IPS DF 6.9 (cell line): ENCODE data around the gene MEI1.
"Not testable (repeated sequence)": the region's sequence is repeated elsewhere in the genome, so short reads cannot be mapped to it uniquely, and the experiment has no call there.

Source experiments
- DNase-seq: peaks from one replicate; pipeline ENCODE4 v3.0.0-alpha.2; 2013; ENCODE audit warnings: low read depth, low spot score
- H3K27ac ChIP-seq: one replicate; pipeline ENCODE4 v1.5.1; 2013; ENCODE audit warnings: low read length, control low read depth
- H3K27me3 ChIP-seq: 2 replicates; pipeline ENCODE4 v1.6.1; 2013; ENCODE audit warnings: mild to moderate bottlenecking, low read length; ENCODE audit not compliant: control insufficient read depth, insufficient read depth
- H3K36me3 ChIP-seq: 2 replicates; pipeline ENCODE4 v1.6.1; 2013; ENCODE audit warnings: low read length; ENCODE audit not compliant: control insufficient read depth, insufficient read depth
- H3K4me1 ChIP-seq: 2 replicates; pipeline ENCODE4 v1.6.1; 2013; ENCODE audit warnings: low read length; ENCODE audit not compliant: control insufficient read depth, insufficient read depth
- H3K4me3 ChIP-seq: 2 replicates; pipeline ENCODE4 v1.5.1; 2013; ENCODE audit warnings: mild to moderate bottlenecking, low read length
- H3K9me3 ChIP-seq: 2 replicates; pipeline ENCODE4 v1.6.1; 2013; ENCODE audit warnings: low read length, inconsistent platforms; ENCODE audit not compliant: control insufficient read depth, insufficient read depth
- WGBS: extraction: QIAGEN DNeasy Blood & Tissue Kit; methylation state at CpG from one replicate; pipeline ENCODE4 v1.1.7; 2013; ENCODE audit warnings: mixed read lengths, missing lambda C conversion rate; ENCODE audit not compliant: insufficient read length, insufficient coverage; 5-methylcytosine and 5-hydroxymethylcytosine counted together

MEI1 gene

GRCh38 chr22:41700108-41700364 lies 733 bp downstream of the MEI1 start:
- H3K4me1 ChIP-seq, result peaks cover 4% of the 10 kb centered on the region; the same call in 1 of the 2 replicates
- no peak for DNase-seq
- no peaks in the 10 kb centered on the region; the same call in 1 of the 2 replicates for H3K36me3 ChIP-seq
- no peaks in the 10 kb centered on the region for H3K9me3 ChIP-seq
- no CpG with 5 or more reads among the region's 16 CpGs for WGBS
- no peak overlapping the region for H3K4me3 ChIP-seq
- no peaks in the 10 kb centered on the region for H3K27me3 ChIP-seq
- H3K27ac ChIP-seq, result no peak overlapping the region

GRCh38 chr22:41702763-41703162 lies 3.5 kb downstream of the MEI1 start:
- no CpG with 5 or more reads among the region's 9 CpGs for WGBS
- no peak overlapping the region for H3K4me3 ChIP-seq
- H3K9me3 ChIP-seq, result no peaks in the 10 kb centered on the region
- H3K4me1 ChIP-seq, result no peaks in the 10 kb centered on the region; the same call in 1 of the 2 replicates
- no peak overlapping the region for H3K27ac ChIP-seq
- DNase-seq, result no peak
- H3K36me3 ChIP-seq, result no peaks in the 10 kb centered on the region; the same call in 1 of the 2 replicates
- no peaks in the 10 kb centered on the region for H3K27me3 ChIP-seq

GRCh38 chr22:41709341-41709740 lies 10.0 kb downstream of the MEI1 start:
- Histone ChIP-seq H3K27ac (no peak overlapping the region), H3K36me3 (no peaks in the 10 kb centered on the region), H3K4me3 (no peak overlapping the region), H3K9me3 (no peaks in the 10 kb centered on the region), H3K27me3 (no peaks in the 10 kb centered on the region), H3K4me1 (no peaks in the 10 kb centered on the region)
- no CpG with 5 or more reads among the region's 10 CpGs for WGBS
- DNase-seq, result no peak

GRCh38 chr22:41713004-41713403 lies 13.7 kb downstream of the MEI1 start:
- WGBS, result no CpG with 5 or more reads among the region's 9 CpGs
- Histone ChIP-seq H3K4me1 (no peaks in the 10 kb centered on the region), H3K4me3 (no peak overlapping the region), H3K27me3 (no peaks in the 10 kb centered on the region), H3K27ac (no peak overlapping the region), H3K36me3 (no peaks in the 10 kb centered on the region), H3K9me3 (no peaks in the 10 kb centered on the region)
- no peak for DNase-seq

- Histone ChIP-seq H3K27ac (no peak overlapping the region), H3K9me3 (no peaks in the 10 kb centered on the region), H3K36me3 (no peaks in the 10 kb centered on the region), H3K4me3 (no peak overlapping the region), H3K27me3 (no peaks in the 10 kb centered on the region), H3K4me1 (no peaks in the 10 kb centered on the region)
- no peak for DNase-seq
- WGBS, result no CpG with 5 or more reads among the region's 1 CpG
Observed at GRCh38 chr22:41722496-41722895, 23.2 kb downstream of the MEI1 start.

GRCh38 chr22:41725510-41726110 lies 26.3 kb downstream of the MEI1 start:
- Histone ChIP-seq H3K4me3 (no peak overlapping the region), H3K4me1 (no peaks in the 10 kb centered on the region), H3K27me3 (no peaks in the 10 kb centered on the region), H3K9me3 (no peaks in the 10 kb centered on the region), H3K27ac (no peak overlapping the region), H3K36me3 (no peaks in the 10 kb centered on the region)
- WGBS, result no CpG with 5 or more reads among the region's 9 CpGs
- DNase-seq, result no peak

- no CpG with 5 or more reads among the region's 2 CpGs for WGBS
- no peaks in the 10 kb centered on the region for H3K36me3 ChIP-seq
Observed at GRCh38 chr22:41731609-41732008, 32.3 kb downstream of the MEI1 start.

GRCh38 chr22:41732096-41732772 lies 32.9 kb downstream of the MEI1 start:
- H3K4me3 ChIP-seq, result no peak overlapping the region
- no peak for DNase-seq
- WGBS, result no CpG with 5 or more reads among the region's 7 CpGs
- H3K27ac ChIP-seq, result no peak overlapping the region
- no peaks in the 10 kb centered on the region for H3K27me3 ChIP-seq
- no peaks in the 10 kb centered on the region for H3K36me3 ChIP-seq
- no peaks in the 10 kb centered on the region for H3K9me3 ChIP-seq
- no peaks in the 10 kb centered on the region for H3K4me1 ChIP-seq

More at GRCh38 chr22:41731609-41732008, 32.3 kb downstream of the MEI1 start:
- H3K4me3 ChIP-seq, result no peak overlapping the region
- no peaks in the 10 kb centered on the region for H3K4me1 ChIP-seq
- no peak for DNase-seq
- no peaks in the 10 kb centered on the region for H3K9me3 ChIP-seq
- no peaks in the 10 kb centered on the region for H3K27me3 ChIP-seq
- H3K27ac ChIP-seq, result no peak overlapping the region

GRCh38 chr22:41733241-41733640 lies 33.9 kb downstream of the MEI1 start:
- no CpG with 5 or more reads among the region's 4 CpGs for WGBS
- not testable (repeated sequence) for H3K9me3 ChIP-seq, H3K36me3 ChIP-seq, DNase-seq, H3K4me3 ChIP-seq, H3K27ac ChIP-seq, H3K27me3 ChIP-seq, H3K4me1 ChIP-seq

- no peak overlapping the region for H3K27ac ChIP-seq
- no peaks in the 10 kb centered on the region for H3K4me1 ChIP-seq
- WGBS, result no CpG with 5 or more reads among the region's 3 CpGs
- no peaks in the 10 kb centered on the region for H3K9me3 ChIP-seq
- H3K27me3 ChIP-seq, result no peaks in the 10 kb centered on the region
- H3K36me3 ChIP-seq, result no peaks in the 10 kb centered on the region
- no peak for DNase-seq
- no peak overlapping the region for H3K4me3 ChIP-seq
Observed at GRCh38 chr22:41739576-41739975, 40.3 kb downstream of the MEI1 start.

- Histone ChIP-seq H3K36me3 (no peaks in the 10 kb centered on the region), H3K27me3 (no peaks in the 10 kb centered on the region), H3K4me3 (no peak overlapping the region), H3K4me1 (no peaks in the 10 kb centered on the region), H3K9me3 (no peaks in the 10 kb centered on the region), H3K27ac (no peak overlapping the region)
- no CpG with 5 or more reads among the region's 6 CpGs for WGBS
- no peak for DNase-seq
Observed at GRCh38 chr22:41742918-41743317, 43.6 kb downstream of the MEI1 start.
